Cardiac fibroblast (primary cell): ENCODE measurements around the gene HIC1.
"Not testable (repeated sequence)": the region's sequence is repeated elsewhere in the genome, so short reads cannot be mapped to it uniquely, and the experiment has no call there.

Experiments used
- DNase-seq, 2 donors: peaks; one replicate each; pipeline versions ENCODE4 v3.0.0 to v3.0.0-alpha.2; 2010; ENCODE audit warnings: low read depth in 2 of 2
- H3K4me3 ChIP-seq, 2 donors: replicated peaks in 1 of 2; 1 replicate in 1 of 2; 2 replicates in 1 of 2; pipeline ENCODE4 v1.5.1; 2011; ENCODE audit warnings: low read depth in 2 of 2, low read length in 2 of 2, mild to moderate bottlenecking in 2 of 2, moderate library complexity in 1 of 2
- CTCF ChIP-seq: IDR thresholded peaks from one replicate; pipeline ENCODE4 v1.5.1; 2011; ENCODE audit warnings: low read depth, mild to moderate bottlenecking, low read length, inconsistent platforms

HIC1 gene

DNA sequence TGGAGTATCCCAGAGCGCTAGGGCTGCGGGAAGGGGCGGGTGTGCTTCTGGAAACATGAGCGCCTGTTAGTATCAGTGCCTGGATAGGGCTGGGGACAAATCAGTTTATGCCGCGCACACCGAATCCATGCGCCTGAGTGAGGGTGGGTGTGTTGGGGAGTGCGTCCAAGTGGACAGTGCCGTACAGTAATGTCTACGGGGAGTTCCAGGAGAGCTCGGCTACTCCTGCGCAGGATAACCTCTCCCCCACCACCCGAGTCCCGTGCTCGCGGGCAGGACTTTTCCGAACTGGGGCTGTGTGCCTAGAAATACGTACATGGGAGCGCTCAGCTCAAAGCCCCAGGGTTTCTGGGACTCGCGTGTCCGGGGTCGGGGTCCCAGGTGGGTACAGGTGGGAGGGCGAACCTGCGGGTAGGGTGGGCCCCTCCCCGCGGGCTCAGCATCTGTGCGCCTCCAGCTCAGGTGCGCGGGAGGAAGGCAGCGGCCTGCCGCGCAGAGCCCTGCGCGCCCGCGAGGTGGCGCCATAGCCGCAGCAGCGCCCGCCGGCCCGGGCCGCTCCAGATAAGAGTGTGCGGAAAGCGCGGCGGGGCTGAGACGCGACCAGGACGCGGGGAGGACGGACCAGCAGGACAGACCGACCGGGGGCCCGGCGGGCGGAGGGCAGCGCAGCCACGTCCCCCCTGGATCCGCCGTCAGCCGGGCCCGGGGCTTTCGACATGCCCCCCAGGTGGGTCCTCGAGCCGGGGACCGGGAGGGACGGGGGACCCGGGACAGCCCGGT, at the start of gene HIC1:
Gene HIC1, plus strand, starts transcription at position 592 of the 780 bp plus-strand sequence. CDS start 1,588 bp downstream, outside the sequence.
- peak; percentile 37 for TF ChIP-seq CTCF
- H3K4me3 ChIP-seq, result peak within 1 kb of the TSS; percentile 46 to 69
- peak; percentile 81 to 83 for DNase-seq

DNA sequence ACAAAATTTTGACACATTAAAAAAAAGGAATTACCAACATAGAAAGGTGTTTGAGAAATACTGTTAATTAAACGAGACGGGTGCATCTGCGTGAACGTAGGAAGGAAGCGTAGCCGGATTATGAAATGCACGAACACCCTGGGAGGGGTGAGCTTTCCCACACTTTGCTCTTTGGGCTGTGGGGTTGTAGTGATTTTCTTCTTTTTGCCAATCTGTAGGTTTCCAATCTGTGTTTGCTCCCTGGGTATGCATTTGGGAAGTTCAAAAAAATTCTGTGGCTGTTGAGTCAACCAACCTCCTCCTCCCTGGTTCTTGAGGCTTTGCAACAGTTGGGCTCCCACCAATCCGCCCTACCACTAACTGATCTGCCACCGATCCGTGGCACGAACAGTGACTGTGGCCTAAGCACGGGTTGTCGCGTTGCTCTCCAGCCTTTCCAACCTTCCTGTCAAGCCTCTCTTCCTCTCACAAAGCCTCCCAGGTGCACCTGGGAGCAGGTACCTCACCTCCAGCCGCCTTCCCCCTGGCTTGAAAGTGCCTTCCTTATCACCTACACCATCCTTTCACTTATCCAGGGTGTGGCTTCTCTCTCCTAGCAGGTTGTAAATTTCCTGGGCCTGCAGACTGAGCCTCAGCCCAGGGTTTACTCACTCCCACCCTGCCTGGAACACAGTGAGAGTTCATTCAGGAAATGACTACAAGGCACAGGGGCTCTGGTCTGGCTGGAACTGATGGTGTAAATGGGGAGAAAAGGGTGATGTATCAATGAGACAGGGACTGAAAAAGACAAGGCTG, 46.4 kb upstream of the HIC1 start:
- TF ChIP-seq CTCF, result no peak
- no peak for DNase-seq
- no peak overlapping the region for H3K4me3 ChIP-seq

- DNase-seq, result no peak
- TF ChIP-seq CTCF, result no peak
- H3K4me3 ChIP-seq, result no peak overlapping the region
Measured at GRCh38 chr17:2009737-2010136, 45.2 kb upstream of the HIC1 start.

- TF ChIP-seq CTCF, result no peak
- no peak overlapping the region for H3K4me3 ChIP-seq
- DNase-seq, result peak; percentile 22 to 65
Measured at GRCh38 chr17:2011411-2012371, 43.2 kb upstream of the HIC1 start.

DNA sequence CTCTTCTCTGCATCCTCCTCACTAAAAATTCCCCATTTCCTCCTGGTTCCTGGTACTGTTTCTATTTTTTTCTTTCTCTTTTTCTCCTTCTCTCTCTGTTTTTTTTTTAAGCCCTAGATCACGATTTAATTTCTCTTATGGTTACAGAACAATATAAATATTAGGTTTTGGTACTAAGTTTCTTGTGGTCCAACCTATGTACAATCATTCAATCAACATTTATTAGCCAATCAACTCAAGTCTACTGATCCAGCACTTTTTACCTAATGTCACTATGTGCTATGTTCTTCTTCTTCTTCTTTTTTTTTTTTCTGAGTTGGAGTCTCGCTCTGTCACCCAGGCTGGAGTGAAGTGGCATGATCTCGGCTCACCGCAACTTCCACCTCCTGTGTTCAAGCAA, 42.4 kb upstream of the HIC1 start:
- no peak for TF ChIP-seq CTCF
- no peak overlapping the region for H3K4me3 ChIP-seq

DNA sequence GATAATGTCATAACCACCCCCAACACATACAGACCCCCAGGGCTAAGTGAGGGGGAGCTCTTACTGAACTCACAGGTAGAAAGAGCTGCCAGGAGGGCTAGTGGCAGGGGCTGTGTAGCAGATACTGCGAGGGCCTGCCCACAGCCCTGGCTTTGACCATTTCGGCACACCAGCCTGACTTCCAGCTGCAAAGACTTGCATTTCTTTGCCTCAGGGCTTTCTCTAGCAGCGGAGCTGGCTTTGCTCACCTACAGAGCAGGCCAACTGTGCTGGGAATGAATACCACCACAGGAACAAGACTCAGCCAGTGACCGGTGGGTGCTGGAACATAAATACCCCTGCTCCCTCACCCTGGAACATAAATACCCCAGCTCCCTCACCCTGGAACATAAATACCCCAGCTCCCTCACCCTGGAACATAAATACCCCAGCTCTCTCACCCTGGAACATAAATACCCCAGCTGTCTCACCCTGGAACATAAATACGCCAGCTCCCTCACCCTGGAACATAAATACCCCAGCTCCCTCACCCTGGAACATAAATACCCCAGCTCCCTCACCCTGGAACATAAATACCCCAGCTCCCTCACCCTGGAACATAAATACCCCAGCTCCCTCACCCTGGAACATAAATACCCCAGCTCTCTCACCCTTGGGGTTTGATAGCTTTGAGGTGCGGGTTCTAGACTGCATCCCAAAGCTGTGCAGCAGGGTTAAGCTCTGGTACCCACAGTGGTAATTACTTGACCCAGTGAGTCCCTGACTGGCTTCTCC, 41.5 kb upstream of the HIC1 start:
- not testable (repeated sequence) for DNase-seq, H3K4me3 ChIP-seq

More for the DNA sequence above, 42.4 kb upstream of the HIC1 start:
- no peak for DNase-seq
